GM21576 (cell line): ENCODE results near the gene FLYWCH1.

Experiments used
- ATAC-seq: cut with Tn5 transposase; IDR thresholded peaks from one replicate; pipeline ENCODE4 v1.9.1; 2021; ENCODE audit warnings: mild to moderate bottlenecking, moderate library complexity; ENCODE audit not compliant: unreplicated experiment

FLYWCH1 gene, protein sequence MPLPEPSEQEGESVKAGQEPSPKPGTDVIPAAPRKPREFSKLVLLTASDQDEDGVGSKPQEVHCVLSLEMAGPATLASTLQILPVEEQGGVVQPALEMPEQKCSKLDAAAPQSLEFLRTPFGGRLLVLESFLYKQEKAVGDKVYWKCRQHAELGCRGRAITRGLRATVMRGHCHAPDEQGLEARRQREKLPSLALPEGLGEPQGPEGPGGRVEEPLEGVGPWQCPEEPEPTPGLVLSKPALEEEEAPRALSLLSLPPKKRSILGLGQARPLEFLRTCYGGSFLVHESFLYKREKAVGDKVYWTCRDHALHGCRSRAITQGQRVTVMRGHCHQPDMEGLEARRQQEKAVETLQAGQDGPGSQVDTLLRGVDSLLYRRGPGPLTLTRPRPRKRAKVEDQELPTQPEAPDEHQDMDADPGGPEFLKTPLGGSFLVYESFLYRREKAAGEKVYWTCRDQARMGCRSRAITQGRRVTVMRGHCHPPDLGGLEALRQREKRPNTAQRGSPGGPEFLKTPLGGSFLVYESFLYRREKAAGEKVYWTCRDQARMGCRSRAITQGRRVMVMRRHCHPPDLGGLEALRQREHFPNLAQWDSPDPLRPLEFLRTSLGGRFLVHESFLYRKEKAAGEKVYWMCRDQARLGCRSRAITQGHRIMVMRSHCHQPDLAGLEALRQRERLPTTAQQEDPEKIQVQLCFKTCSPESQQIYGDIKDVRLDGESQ

GRCh38 chr16:2911638-2912329 lies at the start of gene FLYWCH1:
Gene FLYWCH1 (plus strand): TSS chr16:2911931. CDS start chr16:2929686, 17,755 bp downstream.
- ATAC-seq, result peak; percentile 90

- ATAC-seq, result no peak
These were observed 46.1 kb upstream of the FLYWCH1 start for GRCh38 chr16:2865651-2866050.

DNA sequence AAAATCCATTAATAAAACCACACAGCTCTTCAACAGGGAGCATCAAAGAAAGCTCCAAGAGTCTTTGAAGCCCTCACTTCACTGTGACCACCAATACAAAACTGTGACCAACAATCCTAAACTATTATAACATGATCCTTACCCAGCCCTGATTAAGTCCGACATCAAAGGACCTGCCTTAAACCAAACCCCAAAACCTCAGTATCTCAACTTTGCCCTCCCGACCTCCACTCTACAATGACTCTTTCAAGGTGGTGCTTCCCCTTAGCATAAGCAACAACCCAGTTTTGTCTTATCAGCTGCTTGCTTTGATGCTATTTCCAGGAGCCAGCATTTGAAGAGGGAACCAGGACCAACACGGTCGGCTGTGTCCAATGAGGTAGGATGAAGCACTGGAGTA lies 45.3 kb upstream of the FLYWCH1 start:
- ATAC-seq, result no peak

GRCh38 chr16:2867661-2867986 lies 44.1 kb upstream of the FLYWCH1 start:
- no peak for ATAC-seq

- ATAC-seq, result peak; percentile 92
These were observed 43.5 kb upstream of the FLYWCH1 start for GRCh38 chr16:2867987-2868789.

GRCh38 chr16:2871926-2872325 lies 39.8 kb upstream of the FLYWCH1 start:
- ATAC-seq, result no peak

GRCh38 chr16:2874032-2874911 lies 37.5 kb upstream of the FLYWCH1 start:
- ATAC-seq, result no peak

GRCh38 chr16:2874912-2875362 lies 36.8 kb upstream of the FLYWCH1 start:
- ATAC-seq, result no peak

- no peak for ATAC-seq
These were observed 31.8 kb upstream of the FLYWCH1 start for GRCh38 chr16:2879854-2880508.

DNA sequence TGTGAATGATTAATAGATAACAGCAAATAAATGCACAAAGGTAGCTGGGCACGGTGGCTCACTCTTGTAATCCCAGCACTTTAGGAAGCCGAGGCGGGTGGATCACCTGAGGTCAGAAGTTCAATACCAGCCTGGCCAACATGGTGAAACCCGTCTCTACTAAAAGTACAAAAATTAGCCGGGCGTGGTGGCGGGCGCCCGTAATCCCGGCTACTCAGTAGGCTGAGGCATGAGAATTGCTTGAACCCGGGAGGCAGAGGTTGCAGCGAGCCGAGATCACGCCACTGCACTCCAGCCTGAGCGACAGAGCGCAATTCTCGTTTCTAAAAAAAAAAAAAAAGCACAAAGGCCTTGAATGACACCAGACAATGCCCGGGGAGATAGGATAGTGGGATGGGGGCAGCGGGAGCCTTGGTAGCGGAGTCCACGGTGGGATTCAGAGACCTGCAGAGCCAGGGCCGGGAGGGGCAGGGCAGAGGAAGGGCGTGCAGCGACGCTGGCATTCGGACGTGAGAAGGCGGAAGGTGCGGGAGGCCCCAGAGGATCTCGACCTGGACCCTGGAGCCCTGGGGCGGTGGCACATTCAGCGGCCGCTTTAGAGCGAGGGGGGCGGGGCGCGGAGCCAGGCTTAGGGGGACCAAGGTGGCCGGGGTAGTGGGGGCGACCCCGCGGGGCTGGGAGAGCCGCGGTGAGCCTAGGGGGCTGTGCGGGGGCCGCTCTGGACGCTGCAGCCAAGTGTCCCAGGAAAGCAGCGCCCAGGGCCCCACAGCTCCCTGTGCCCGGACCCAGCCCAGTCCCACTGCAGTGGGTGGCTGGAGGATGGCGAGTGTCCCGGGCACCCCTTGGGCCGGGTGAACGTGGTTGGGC lies 29.7 kb upstream of the FLYWCH1 start:
- no peak for ATAC-seq

DNA sequence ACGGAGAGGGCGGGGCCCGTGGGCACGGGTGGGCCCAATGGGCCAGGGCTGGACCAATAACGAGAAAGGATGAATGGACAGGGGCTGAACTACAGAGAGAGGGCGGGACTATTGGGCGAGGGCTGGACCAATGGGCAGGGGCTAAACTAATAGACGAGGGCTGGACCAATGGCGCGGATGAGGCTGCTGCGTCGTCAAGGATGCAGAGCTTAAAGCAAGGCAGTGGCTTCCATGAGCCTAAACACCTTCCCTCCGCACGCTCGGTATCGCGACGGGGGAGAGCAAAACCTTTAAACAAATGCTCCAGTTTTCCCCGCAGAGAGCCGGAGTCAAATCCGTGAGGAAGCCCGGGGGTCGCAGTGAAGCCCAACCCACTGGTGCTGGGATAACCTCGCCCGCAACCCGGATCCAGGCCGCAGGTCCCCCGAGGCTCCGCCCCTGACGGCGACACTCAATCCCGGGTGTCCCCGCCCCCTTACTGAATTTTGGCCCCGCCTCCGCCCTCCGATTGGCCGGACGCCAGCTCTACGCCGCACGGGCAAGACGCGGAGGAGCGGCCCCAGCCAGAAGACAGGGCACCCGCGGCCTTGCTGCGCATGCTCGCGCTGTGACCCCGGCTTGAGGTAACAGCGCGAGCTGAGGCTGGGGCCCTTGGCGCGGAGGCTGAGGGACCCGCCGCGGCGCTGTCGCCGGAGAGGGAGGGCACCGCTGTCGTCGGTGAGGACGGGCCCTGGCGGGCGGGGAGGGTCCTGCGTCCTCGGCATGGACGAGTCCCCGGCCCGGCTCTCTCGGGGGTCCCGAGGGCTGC lies 28.9 kb upstream of the FLYWCH1 start, which contains the start of gene FLYWCH2:
Gene FLYWCH2, plus strand, starts transcription at position 566 of the 808 bp plus-strand sequence. CDS start 13,235 bp downstream, outside the sequence.
- ATAC-seq, result peak; percentile 91

DNA sequence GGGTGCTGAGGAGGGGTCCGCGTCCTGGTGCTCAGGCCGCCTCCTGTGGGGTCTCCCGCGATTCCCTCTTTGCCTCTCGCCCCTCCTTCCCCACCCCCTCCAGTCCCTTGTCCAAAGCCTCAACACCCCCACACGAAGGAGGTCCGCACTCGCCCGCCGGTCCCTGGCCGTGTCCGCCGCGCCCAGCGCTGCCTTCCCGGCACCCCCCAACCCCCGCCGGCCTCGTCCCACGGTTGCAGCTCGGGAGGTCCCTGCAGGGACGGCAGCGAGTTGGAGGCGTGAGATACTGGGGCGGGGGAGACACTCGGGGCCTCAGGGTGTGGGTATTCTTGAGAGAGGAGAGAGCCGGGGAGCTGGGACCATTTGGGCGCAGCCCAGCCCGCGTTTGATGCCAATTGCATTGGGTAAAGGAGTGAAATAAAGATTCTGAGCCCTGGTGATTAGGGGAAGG lies 28.2 kb upstream of the FLYWCH1 start:
- ATAC-seq, result no peak

DNA sequence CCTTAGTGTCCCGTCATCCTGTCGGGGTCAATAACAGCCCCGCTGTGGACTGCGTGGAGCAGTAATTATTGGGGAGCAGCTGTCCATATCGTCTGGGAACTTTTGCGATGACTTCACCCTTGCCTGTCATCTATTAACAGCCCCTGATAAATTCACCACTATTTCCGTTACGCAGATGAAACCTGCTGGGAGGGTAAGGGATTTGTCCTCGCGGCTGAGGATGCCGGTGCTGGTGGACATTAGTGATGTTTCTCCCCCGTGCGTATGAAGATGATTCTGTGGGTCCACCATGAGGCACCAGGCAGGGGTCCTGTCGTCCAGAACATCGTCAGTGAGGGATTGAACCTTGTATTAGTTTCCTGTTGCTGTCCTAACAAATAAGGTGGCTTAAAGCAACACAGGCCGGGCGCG lies 27.7 kb upstream of the FLYWCH1 start:
- ATAC-seq, result no peak

DNA sequence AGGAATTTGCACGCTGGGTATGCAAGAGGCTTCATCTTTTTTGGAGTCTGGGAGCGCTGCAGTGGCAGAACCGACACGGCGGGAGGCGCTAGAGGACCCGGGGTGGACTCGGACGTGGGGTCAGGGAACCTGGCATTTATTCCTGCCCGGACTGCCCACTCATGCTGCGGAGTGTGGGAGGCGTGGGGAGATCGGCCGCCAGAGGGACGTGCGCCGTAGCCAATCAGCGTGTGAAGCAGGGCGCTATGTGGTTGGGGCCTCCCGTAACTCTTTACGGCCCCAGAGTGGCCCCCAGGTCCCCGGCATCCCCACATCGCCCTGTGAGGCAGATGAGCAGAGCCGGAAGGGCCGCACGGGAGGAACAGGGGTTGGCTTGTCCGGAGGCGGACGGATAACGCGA lies 17.5 kb upstream of the FLYWCH1 start:
- ATAC-seq, result no peak

DNA sequence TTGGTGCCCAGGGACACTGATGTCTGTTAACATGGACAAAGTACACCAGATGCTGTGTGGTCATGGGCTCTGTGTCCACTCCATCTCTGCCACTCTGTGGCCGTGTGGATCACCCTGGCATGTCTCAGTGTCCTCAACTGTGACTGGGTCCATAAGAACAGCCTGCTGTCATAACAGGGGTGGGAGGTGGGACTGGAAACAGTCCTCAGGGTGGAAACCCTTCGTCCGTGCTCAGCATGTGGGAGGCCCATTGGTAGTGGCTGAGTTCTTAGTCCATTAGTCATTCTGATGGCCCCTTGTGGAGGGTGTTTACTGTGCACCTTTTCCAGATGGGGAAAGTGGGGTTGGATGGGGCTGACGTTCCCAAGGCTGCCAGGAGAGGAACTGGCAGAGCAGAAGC lies 15.9 kb upstream of the FLYWCH1 start:
- ATAC-seq, result no peak

- ATAC-seq, result no peak
These were observed 15.2 kb upstream of the FLYWCH1 start for GRCh38 chr16:2896480-2897010.

GRCh38 chr16:2897110-2897509 lies 14.6 kb upstream of the FLYWCH1 start:
- no peak for ATAC-seq
